ENCODE results near the gene GNPTAB. TPM values are rescaled to one million over a fixed set of nuclear protein-coding genes. Genes with fewer than 3 reads are reported as not detected.

GNPTAB gene
- total and polyA plus RNA-seq, 9 donors: 13.4 to 23.0 (median 16.9) TPM

GRCh38 chr12:101779200-101779599 is 51.6 kb downstream of the GNPTAB start:
- WGBS (ENCODE audit: insufficient coverage): no CpG with 5 or more reads among the region's 3 CpGs
- H3K27ac ChIP-seq (ENCODE audit: low read length): no peak overlapping the region

GRCh38 chr12:101777978-101778377 is 52.8 kb downstream of the GNPTAB start:
- H3K36me3 ChIP-seq (ENCODE audit: control insufficient read depth, insufficient read depth, low read length): peaks cover 9% of the 10 kb centered on the region

More at GRCh38 chr12:101779200-101779599, 51.6 kb downstream of the GNPTAB start:
- no peak overlapping the region for H3K4me3 ChIP-seq (ENCODE audit: low read length)
- peaks cover 9% of the 10 kb centered on the region for H3K36me3 ChIP-seq (ENCODE audit: control insufficient read depth, insufficient read depth, low read length)
- no peaks in the 10 kb centered on the region for H3K27me3 ChIP-seq (ENCODE audit: control insufficient read depth, insufficient read depth, low read length)
- H3K9me3 ChIP-seq (replicated peaks; ENCODE audit: control insufficient read depth, low read depth, low read length): no peaks in the 10 kb centered on the region
- H3K4me1 ChIP-seq (ENCODE audit: control insufficient read depth, insufficient read depth, low read length): peaks cover 2% of the 10 kb centered on the region
- no peak for DNase-seq

GRCh38 chr12:101777485-101777884 is 53.3 kb downstream of the GNPTAB start:
- H3K27me3 ChIP-seq (ENCODE audit: control insufficient read depth, insufficient read depth, low read length): no peaks in the 10 kb centered on the region

More at GRCh38 chr12:101777978-101778377, 52.8 kb downstream of the GNPTAB start:
- no peak for DNase-seq
- peaks cover 2% of the 10 kb centered on the region for H3K4me1 ChIP-seq (ENCODE audit: control insufficient read depth, insufficient read depth, low read length)
- 49% methylated on average over 2 of the region's 4 CpGs for WGBS (ENCODE audit: insufficient coverage)
- H3K9me3 ChIP-seq (replicated peaks; ENCODE audit: control insufficient read depth, low read depth, low read length): no peaks in the 10 kb centered on the region
- no peaks in the 10 kb centered on the region for H3K27me3 ChIP-seq (ENCODE audit: control insufficient read depth, insufficient read depth, low read length)
- H3K27ac ChIP-seq (ENCODE audit: low read length): no peak overlapping the region
- H3K4me3 ChIP-seq (ENCODE audit: low read length): no peak overlapping the region

GRCh38 chr12:101775816-101776215 is 54.9 kb downstream of the GNPTAB start:
- peaks cover 9% of the 10 kb centered on the region for H3K36me3 ChIP-seq (ENCODE audit: control insufficient read depth, insufficient read depth, low read length)
- H3K4me1 ChIP-seq (ENCODE audit: control insufficient read depth, insufficient read depth, low read length): peaks cover 2% of the 10 kb centered on the region
- WGBS (ENCODE audit: insufficient coverage): 51% methylated on average over 2 of the region's 2 CpGs

More at GRCh38 chr12:101777485-101777884, 53.3 kb downstream of the GNPTAB start:
- Histone ChIP-seq H3K4me3 (ENCODE audit: low read length) (no peak overlapping the region), H3K9me3 (replicated peaks; ENCODE audit: control insufficient read depth, low read depth, low read length) (no peaks in the 10 kb centered on the region), H3K27ac (ENCODE audit: low read length) (no peak overlapping the region), H3K36me3 (ENCODE audit: control insufficient read depth, insufficient read depth, low read length) (peaks cover 9% of the 10 kb centered on the region), H3K4me1 (ENCODE audit: control insufficient read depth, insufficient read depth, low read length) (peaks cover 2% of the 10 kb centered on the region)
- peak; percentile 46 for DNase-seq
- no CpG with 5 or more reads among the region's 3 CpGs for WGBS (ENCODE audit: insufficient coverage)

GRCh38 chr12:101773650-101774162 is 57.1 kb downstream of the GNPTAB start:
- no peak overlapping the region for H3K4me3 ChIP-seq (ENCODE audit: low read length)
- H3K36me3 ChIP-seq (ENCODE audit: control insufficient read depth, insufficient read depth, low read length): peaks cover 17% of the 10 kb centered on the region
- H3K9me3 ChIP-seq (replicated peaks; ENCODE audit: control insufficient read depth, low read depth, low read length): no peaks in the 10 kb centered on the region
- H3K4me1 ChIP-seq (ENCODE audit: control insufficient read depth, insufficient read depth, low read length): peaks cover 2% of the 10 kb centered on the region
- no peaks in the 10 kb centered on the region for H3K27me3 ChIP-seq (ENCODE audit: control insufficient read depth, insufficient read depth, low read length)
- no peak overlapping the region for H3K27ac ChIP-seq (ENCODE audit: low read length)
- no CpG with 5 or more reads among the region's 2 CpGs for WGBS (ENCODE audit: insufficient coverage)
- peak; percentile 71 for DNase-seq

More at GRCh38 chr12:101775816-101776215, 54.9 kb downstream of the GNPTAB start:
- Histone ChIP-seq H3K4me3 (ENCODE audit: low read length) (no peak overlapping the region), H3K9me3 (replicated peaks; ENCODE audit: control insufficient read depth, low read depth, low read length) (no peaks in the 10 kb centered on the region), H3K27ac (ENCODE audit: low read length) (no peak overlapping the region), H3K27me3 (ENCODE audit: control insufficient read depth, insufficient read depth, low read length) (no peaks in the 10 kb centered on the region)
- no peak for DNase-seq

GRCh38 chr12:101772012-101772775 is 58.6 kb downstream of the GNPTAB start:
- H3K27me3 ChIP-seq (ENCODE audit: control insufficient read depth, insufficient read depth, low read length): no peaks in the 10 kb centered on the region

GRCh38 chr12:101769865-101770264 is 60.9 kb downstream of the GNPTAB start:
- DNase-seq: no peak
- H3K27me3 ChIP-seq (ENCODE audit: control insufficient read depth, insufficient read depth, low read length): no peaks in the 10 kb centered on the region
- no peaks in the 10 kb centered on the region for H3K4me1 ChIP-seq (ENCODE audit: control insufficient read depth, insufficient read depth, low read length)
- H3K36me3 ChIP-seq (ENCODE audit: control insufficient read depth, insufficient read depth, low read length): peaks cover 23% of the 10 kb centered on the region
- H3K27ac ChIP-seq (ENCODE audit: low read length): no peak overlapping the region
- H3K4me3 ChIP-seq (ENCODE audit: low read length): no peak overlapping the region
- no peaks in the 10 kb centered on the region for H3K9me3 ChIP-seq (replicated peaks; ENCODE audit: control insufficient read depth, low read depth, low read length)
- 100% methylated on average over 2 of the region's 5 CpGs for WGBS (ENCODE audit: insufficient coverage)

More at GRCh38 chr12:101772012-101772775, 58.6 kb downstream of the GNPTAB start:
- Histone ChIP-seq H3K9me3 (replicated peaks; ENCODE audit: control insufficient read depth, low read depth, low read length) (no peaks in the 10 kb centered on the region), H3K27ac (ENCODE audit: low read length) (no peak overlapping the region), H3K36me3 (ENCODE audit: control insufficient read depth, insufficient read depth, low read length) (peaks cover 25% of the 10 kb centered on the region), H3K4me3 (ENCODE audit: low read length) (no peak overlapping the region), H3K4me1 (ENCODE audit: control insufficient read depth, insufficient read depth, low read length) (no peaks in the 10 kb centered on the region)
- DNase-seq: peak; percentile 43
- WGBS (ENCODE audit: insufficient coverage): 91% methylated on average over 3 of the region's 5 CpGs

GRCh38 chr12:101768781-101769180 is 62.0 kb downstream of the GNPTAB start:
- Histone ChIP-seq H3K4me1 (ENCODE audit: control insufficient read depth, insufficient read depth, low read length) (no peaks in the 10 kb centered on the region), H3K9me3 (replicated peaks; ENCODE audit: control insufficient read depth, low read depth, low read length) (no peaks in the 10 kb centered on the region), H3K27me3 (ENCODE audit: control insufficient read depth, insufficient read depth, low read length) (no peaks in the 10 kb centered on the region), H3K36me3 (ENCODE audit: control insufficient read depth, insufficient read depth, low read length) (peaks cover 23% of the 10 kb centered on the region), H3K4me3 (ENCODE audit: low read length) (no peak overlapping the region), H3K27ac (ENCODE audit: low read length) (no peak overlapping the region)
- no peak for DNase-seq
- WGBS (ENCODE audit: insufficient coverage): 75% methylated on average over 1 of the region's 2 CpGs

GRCh38 chr12:101767537-101767936 is 63.2 kb downstream of the GNPTAB start:
- Histone ChIP-seq H3K27me3 (ENCODE audit: control insufficient read depth, insufficient read depth, low read length) (no peaks in the 10 kb centered on the region), H3K27ac (ENCODE audit: low read length) (no peak overlapping the region), H3K9me3 (replicated peaks; ENCODE audit: control insufficient read depth, low read depth, low read length) (no peaks in the 10 kb centered on the region), H3K36me3 (ENCODE audit: control insufficient read depth, insufficient read depth, low read length) (peaks cover 23% of the 10 kb centered on the region), H3K4me3 (ENCODE audit: low read length) (no peak overlapping the region), H3K4me1 (ENCODE audit: control insufficient read depth, insufficient read depth, low read length) (no peaks in the 10 kb centered on the region)
- no peak for DNase-seq
- no CpG with 5 or more reads among the region's 1 CpG for WGBS (ENCODE audit: insufficient coverage)

- Histone ChIP-seq H3K4me1 (ENCODE audit: control insufficient read depth, insufficient read depth, low read length) (no peaks in the 10 kb centered on the region), H3K27me3 (ENCODE audit: control insufficient read depth, insufficient read depth, low read length) (no peaks in the 10 kb centered on the region), H3K27ac (ENCODE audit: low read length) (no peak overlapping the region), H3K36me3 (ENCODE audit: control insufficient read depth, insufficient read depth, low read length) (peaks cover 19% of the 10 kb centered on the region), H3K9me3 (replicated peaks; ENCODE audit: control insufficient read depth, low read depth, low read length) (no peaks in the 10 kb centered on the region), H3K4me3 (ENCODE audit: low read length) (no peak overlapping the region)
- peak; percentile 61 for DNase-seq
- WGBS (ENCODE audit: insufficient coverage): no CpG with 5 or more reads among the region's 5 CpGs
These were observed 66.5 kb downstream of the GNPTAB start for GRCh38 chr12:101764051-101764792.

Measured in muscle of leg (tissue), 11 donors.